ENCODE measurements around the gene C20orf96.
"Not testable (repeated sequence)": the region's sequence is repeated elsewhere in the genome, so short reads cannot be mapped to it uniquely, and the experiment has no call there.

C20orf96 gene

GRCh38 chr20:237489-237888, 53.1 kb downstream of the C20orf96 start:
- peak; percentile 2 for DNase-seq (ENCODE audit: low read depth)

- DNase-seq (ENCODE audit: low read depth): no peak
Observed at GRCh38 chr20:235891-236290, 54.7 kb downstream of the C20orf96 start.

GRCh38 chr20:227439-228105, 63.0 kb downstream of the C20orf96 start:
- no peak for DNase-seq (ENCODE audit: low read depth)

- no peak for DNase-seq (ENCODE audit: low read depth)
Observed at GRCh38 chr20:226958-227357, 63.6 kb downstream of the C20orf96 start, which contains the start of gene DEFB129. Gene DEFB129, plus strand, starts transcription at chr20:227258. Its CDS starts 31 bp downstream, at chr20:227289.

GRCh38 chr20:225879-226278, 64.7 kb downstream of the C20orf96 start:
- DNase-seq (ENCODE audit: low read depth): not testable (repeated sequence)

GRCh38 chr20:221258-221830, 69.2 kb downstream of the C20orf96 start:
- no peak for DNase-seq (ENCODE audit: low read depth)

Data from activated T-cell treated with anti-CD3 and anti-CD28 coated beads for 24 hours (primary cell).